Measurements from ENCODE around the gene E2F7.

DNA sequence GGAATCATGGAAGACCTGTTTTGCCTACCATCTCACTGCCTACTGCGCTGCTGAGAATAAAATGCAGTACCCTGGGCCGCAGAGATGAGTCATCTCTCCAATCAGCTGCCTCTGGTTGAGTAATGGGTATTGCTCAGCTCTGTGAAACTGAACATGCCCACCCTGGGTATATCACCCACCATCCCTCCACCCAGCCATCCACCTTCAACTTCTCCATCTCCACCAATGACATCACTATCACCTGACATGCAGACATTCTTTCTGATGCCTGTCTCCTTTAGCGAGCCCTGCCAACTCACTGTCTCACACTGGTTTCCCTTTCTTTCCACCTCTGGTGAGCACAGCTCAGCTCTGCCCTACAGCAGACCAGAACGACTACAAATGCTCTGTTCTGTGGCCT, 33.6 kb downstream of the E2F7 start:
- TF ChIP-seq, protein P1, sequence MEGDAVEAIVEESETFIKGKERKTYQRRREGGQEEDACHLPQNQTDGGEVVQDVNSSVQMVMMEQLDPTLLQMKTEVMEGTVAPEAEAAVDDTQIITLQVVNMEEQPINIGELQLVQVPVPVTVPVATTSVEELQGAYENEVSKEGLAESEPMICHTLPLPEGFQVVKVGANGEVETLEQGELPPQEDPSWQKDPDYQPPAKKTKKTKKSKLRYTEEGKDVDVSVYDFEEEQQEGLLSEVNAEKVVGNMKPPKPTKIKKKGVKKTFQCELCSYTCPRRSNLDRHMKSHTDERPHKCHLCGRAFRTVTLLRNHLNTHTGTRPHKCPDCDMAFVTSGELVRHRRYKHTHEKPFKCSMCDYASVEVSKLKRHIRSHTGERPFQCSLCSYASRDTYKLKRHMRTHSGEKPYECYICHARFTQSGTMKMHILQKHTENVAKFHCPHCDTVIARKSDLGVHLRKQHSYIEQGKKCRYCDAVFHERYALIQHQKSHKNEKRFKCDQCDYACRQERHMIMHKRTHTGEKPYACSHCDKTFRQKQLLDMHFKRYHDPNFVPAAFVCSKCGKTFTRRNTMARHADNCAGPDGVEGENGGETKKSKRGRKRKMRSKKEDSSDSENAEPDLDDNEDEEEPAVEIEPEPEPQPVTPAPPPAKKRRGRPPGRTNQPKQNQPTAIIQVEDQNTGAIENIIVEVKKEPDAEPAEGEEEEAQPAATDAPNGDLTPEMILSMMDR (IDR thresholded peaks at IDR 0.05; ENCODE audit: poor library complexity, severe bottlenecking) = no peak
- TF ChIP-seq POLR2AphosphoS5 (IDR thresholded peaks at IDR 0.05) (no peak), TAF1 (IDR thresholded peaks at IDR 0.05; ENCODE audit: low read depth) (no peak), EZH2 (IDR thresholded peaks at IDR 0.05; ENCODE audit: borderline replicate concordance, insufficient read depth, low read length, poor library complexity, severe bottlenecking) (no peak), EP300 (conservative IDR thresholded peaks at IDR 0.05; ENCODE audit: poor library complexity, severe bottlenecking) (no peak), SMC3 (conservative IDR thresholded peaks at IDR 0.05; ENCODE audit: poor library complexity) (no peak)

Data from neural cell (in vitro differentiated cells).